GM19328 (cell line): ENCODE data around the gene MTA1.

Experiments used
- ATAC-seq: cut with Tn5 transposase; IDR thresholded peaks from one replicate; pipeline ENCODE4 v1.9.1; 2021; ENCODE audit warnings: mild to moderate bottlenecking, moderate library complexity; ENCODE audit not compliant: unreplicated experiment

MTA1 gene

GRCh38 chr14:105495990-105496830 lies 76.6 kb downstream of the MTA1 start:
- ATAC-seq: no peak

GRCh38 chr14:105496831-105497591 lies 77.4 kb downstream of the MTA1 start:
- no peak for ATAC-seq

- ATAC-seq: no peak
These were observed 78.2 kb downstream of the MTA1 start for GRCh38 chr14:105497671-105498429.

- no peak for ATAC-seq
These were observed 79.0 kb downstream of the MTA1 start for GRCh38 chr14:105498430-105499255.

- ATAC-seq: no peak
These were observed 79.8 kb downstream of the MTA1 start for GRCh38 chr14:105499256-105500035.

GRCh38 chr14:105500036-105500725 lies 80.6 kb downstream of the MTA1 start:
- no peak for ATAC-seq

- no peak for ATAC-seq
These were observed 81.1 kb downstream of the MTA1 start for GRCh38 chr14:105500726-105501101.

GRCh38 chr14:105501504-105502291 lies 82.1 kb downstream of the MTA1 start:
- no peak for ATAC-seq

- ATAC-seq: no peak
These were observed 83.0 kb downstream of the MTA1 start for GRCh38 chr14:105502446-105503295.

GRCh38 chr14:105503296-105503640 lies 83.6 kb downstream of the MTA1 start:
- ATAC-seq: no peak

GRCh38 chr14:105503935-105504692 lies 84.5 kb downstream of the MTA1 start:
- ATAC-seq: no peak

- ATAC-seq: no peak
These were observed 85.5 kb downstream of the MTA1 start for GRCh38 chr14:105505101-105505500.

GRCh38 chr14:105507247-105507646 lies 87.6 kb downstream of the MTA1 start:
- no peak for ATAC-seq

GRCh38 chr14:105508069-105508468 lies 88.4 kb downstream of the MTA1 start:
- ATAC-seq: no peak

GRCh38 chr14:105508601-105509000 lies 89.0 kb downstream of the MTA1 start:
- ATAC-seq: no peak

- ATAC-seq: no peak
These were observed 97.5 kb downstream of the MTA1 start for GRCh38 chr14:105517096-105517495.
